ENCODE results near the gene PDLIM3.

- TF ChIP-seq MAX (IDR thresholded peaks at IDR 0.05; ENCODE audit: low read depth): no peak
- no peak for TF ChIP-seq POLR2AphosphoS5 (IDR thresholded peaks at IDR 0.05; ENCODE audit: low read depth, low read length)
Measured at GRCh38 chr4:185566972-185567371, 31.7 kb upstream of the PDLIM3 start.
